A204.1 (cell line): ENCODE data around the gene AGBL4.

Experiments used
- FAIRE-seq: peaks from 2 replicates; lab custom pipeline; 2012; peaks lifted over from hg19 to GRCh38; lab: Jason Lieb, UNC

The AGBL4 gene

GRCh38 chr1:49694251-49694827, 329.4 kb downstream of the AGBL4 start:
- no peak for FAIRE-seq

GRCh38 chr1:49686107-49686506, 337.6 kb downstream of the AGBL4 start:
- no peak for FAIRE-seq

DNA sequence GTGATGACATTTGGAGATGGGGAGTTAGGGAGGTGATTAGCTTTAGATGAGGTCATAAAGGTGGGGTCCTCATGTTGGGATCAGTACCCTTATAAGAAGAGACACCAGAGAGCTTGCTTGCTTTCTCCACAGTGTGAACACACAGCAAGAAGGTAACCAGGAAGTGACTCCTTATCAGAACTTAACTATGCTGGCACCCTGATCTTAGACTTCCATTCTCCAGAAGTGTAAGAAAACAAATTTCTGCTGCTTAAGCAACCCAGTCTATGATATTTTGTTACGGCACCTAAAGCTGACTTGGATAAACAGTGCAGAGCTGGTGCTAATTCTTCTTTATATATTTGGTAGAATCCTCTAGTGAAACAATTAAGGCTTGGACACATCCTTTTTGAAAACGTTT, 346.0 kb downstream of the AGBL4 start:
- FAIRE-seq: no peak

GRCh38 chr1:49651136-49651535, 372.6 kb downstream of the AGBL4 start:
- FAIRE-seq: no peak

GRCh38 chr1:49630156-49630555, 393.6 kb downstream of the AGBL4 start:
- no peak for FAIRE-seq

- FAIRE-seq: no peak
Measured at GRCh38 chr1:49627781-49628180, 396.0 kb downstream of the AGBL4 start.

DNA sequence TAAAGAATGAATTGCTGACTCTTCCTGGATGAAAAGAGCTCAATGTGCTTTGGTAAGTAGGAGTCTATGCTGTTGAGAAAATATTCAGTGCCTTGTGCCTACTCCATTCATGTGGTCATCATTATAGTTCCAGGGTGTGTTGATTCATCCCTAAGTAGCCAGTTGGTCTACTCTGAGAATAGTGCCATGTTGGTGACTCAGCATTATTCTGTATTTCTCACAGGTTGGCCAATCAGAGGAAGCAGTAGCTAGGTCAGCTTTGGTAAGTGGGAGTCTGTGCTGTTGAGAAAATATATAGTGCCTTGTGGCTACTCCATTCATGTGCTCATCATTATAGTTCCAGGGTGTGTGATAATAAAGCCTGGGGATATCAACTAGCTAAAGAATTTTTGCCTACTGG, 397.3 kb downstream of the AGBL4 start:
- FAIRE-seq: no peak

GRCh38 chr1:49622877-49623276, 400.9 kb downstream of the AGBL4 start:
- FAIRE-seq: no peak

GRCh38 chr1:49606082-49606481, 417.7 kb downstream of the AGBL4 start:
- FAIRE-seq: no peak

DNA sequence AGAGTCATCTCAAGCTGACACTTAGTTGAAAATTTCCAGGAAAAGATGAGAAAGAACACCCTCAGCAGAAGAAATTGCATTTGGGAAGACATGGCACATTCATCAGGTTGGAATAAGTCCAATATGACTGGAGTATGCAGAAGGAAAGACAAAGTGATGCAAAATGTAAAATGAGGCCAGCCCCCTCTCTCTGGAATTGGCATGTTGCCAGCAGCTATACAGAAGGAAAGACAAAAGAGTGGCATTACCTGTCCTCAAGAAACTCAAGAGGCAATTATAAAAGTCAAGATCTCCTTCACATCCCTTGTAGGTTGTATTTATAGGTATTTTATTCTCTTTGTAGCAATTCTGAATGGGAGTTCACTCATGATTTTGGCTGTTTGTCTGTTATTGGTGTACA, 426.3 kb downstream of the AGBL4 start:
- no peak for FAIRE-seq

DNA sequence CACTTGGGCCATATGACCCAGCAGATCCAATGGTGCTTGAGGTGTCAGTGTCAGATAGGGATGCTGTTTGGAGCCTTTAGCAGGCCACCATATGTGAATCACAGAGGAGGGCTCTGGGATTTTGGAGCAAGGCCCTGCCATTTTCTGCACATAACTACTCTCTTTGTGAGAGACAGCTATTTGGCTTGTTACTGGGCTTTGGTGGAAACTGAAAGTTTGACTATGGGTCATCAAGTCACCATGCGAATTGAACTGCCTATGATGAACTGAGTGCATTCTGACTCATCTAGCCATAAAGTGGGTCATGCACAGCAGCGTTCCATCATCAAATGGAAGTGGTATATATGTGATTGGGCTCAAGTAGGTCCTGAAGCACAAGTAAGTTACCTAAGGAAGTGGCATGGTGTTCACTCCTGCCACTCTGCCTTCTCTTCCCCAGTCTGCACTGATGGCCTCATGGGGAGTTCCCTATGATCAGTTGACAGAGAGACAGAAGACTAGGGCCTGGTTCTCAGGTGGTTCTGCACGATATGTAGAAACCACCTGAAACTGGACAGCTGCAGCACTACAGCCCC, 447.3 kb downstream of the AGBL4 start:
- no peak for FAIRE-seq

DNA sequence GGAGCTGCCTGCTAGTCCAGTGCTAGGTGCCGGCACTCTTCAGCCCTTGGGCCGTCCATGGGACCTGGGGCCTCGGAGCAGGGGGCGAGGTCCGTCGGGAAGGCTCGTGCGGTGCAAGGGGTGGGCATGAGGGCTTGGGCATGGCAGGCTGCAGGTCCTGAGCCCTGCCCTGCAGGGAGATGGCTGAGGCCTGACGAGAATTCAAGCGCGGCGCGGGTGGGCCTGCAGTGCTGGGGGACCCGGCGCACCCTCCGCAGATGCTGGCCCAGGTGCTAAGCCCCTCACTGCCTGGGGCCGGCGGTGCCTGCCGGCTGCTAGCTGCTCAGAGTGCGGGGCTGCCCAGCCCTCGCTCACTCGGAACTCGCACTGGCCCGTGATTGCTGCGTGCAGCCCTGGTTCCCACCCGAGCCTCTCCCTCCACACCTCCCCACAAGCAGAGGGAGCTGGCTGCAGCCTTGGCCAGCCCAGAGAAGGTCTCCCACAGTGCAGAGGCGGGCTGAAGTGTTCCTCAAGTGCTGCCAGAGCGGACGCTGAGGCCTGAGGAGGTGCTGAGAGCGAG, 467.0 kb downstream of the AGBL4 start:
- FAIRE-seq: no peak

DNA sequence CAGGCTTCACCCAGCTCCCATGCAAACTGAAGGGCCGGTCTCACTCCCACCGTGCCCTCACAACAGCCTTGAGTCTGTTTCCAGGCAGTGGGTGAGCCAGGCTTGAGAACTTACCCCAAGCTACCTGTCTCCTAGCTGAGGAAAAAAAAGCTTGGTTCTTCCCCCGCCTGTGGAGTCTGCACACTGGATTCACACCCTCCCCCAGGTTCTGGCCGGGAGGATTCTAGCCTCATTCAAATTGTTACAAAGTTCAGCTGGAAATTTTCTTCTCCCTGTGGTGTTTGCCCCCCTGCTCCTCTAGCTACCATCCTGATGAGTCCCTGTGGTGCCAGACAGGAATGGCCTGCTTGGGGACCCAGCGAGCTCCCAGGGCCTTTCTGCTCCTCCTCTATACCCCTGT, 471.7 kb downstream of the AGBL4 start:
- FAIRE-seq: no peak

- FAIRE-seq: no peak
Measured at GRCh38 chr1:49544615-49545014, 479.1 kb downstream of the AGBL4 start.

DNA sequence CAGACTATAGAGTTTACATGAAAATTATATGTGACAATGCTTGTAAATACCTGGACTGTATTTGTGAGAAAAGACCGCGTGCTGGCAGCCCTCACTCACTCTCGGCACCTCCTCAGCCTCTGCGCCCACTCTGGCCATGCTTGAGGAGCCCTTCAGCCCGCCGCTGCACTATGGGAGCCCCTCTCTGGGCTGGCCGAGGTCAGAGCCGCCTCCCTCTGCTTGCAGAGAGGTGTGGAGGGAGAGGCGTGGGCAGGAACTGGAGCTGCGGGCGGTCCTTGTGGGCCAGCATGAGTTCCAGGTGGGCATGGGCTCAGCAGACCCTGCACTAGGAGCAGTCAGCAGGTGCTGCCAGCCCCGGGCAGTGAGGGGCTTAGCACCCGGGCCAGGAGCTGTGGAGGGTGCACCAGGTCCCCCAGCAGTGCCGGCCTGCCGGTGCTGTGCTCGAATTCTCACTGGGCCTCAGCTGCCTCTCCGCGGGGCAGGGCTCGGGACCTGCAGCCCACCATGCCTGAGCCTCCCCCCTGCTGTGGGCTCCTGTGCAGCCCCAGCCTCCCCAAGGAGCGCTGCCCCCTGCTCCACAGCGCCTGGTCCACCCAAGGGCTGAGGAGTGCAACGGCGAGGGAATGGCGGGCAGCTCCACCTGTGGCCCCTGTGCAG, 482.5 kb downstream of the AGBL4 start:
- no peak for FAIRE-seq

- no peak for FAIRE-seq
Measured at GRCh38 chr1:49527606-49528305, 496.0 kb downstream of the AGBL4 start.

DNA sequence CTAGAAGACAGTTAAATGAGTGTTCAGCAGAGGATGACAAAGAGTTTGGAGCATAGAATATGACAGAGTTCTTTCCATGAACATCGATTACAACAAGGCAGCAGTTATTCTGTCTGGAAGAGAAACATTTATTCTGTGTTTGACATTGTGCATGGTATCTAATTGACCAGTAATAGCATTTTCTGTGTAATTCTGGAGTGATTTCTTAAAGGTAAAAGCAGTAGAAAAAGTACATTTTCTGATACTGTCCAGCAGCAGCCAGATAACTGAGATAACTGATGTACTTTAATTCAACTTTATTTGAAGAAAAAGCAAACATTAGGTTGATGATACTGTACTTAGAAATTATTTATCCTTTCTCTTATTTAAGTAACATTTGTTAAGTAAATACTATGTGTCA, 497.1 kb downstream of the AGBL4 start:
- FAIRE-seq: no peak

DNA sequence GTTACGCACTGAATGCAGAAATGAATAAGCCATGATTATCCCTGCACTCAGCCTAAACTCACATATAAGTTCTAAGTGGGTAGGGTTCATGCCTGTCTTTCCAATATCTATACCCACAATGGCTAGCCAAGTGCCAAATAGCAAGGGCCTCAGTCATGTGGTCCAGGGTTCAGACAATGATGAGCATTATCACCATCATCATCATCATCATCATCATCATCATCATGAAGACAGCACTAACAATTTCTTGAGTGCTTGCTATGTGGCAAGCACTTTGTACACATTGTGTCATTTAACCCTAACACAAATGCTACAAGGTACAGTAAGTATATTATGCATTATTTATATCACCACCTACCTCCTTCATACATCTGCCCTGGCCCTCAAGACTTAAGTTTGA, 500.0 kb downstream of the AGBL4 start:
- no peak for FAIRE-seq

DNA sequence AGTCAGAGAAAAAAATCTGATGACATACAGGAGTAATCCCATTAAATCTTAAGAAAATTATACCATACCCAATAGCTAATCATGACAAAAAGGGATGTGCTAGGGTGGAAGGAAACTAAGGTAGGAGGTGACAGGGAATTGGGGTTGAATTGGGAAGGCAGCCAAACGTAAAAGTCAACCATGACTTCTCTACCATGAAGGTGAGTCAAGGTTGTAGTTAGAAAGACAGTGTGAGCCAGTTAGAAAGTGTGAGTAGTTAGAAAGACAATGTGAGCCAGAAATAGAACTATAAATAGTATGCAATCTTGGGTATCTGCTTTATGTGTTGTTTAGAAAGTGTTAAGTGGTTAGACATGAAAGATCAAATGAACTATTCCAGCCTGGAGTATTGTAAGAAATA, 556.8 kb downstream of the AGBL4 start:
- no peak for FAIRE-seq

GRCh38 chr1:49465486-49466185, 558.1 kb downstream of the AGBL4 start:
- no peak for FAIRE-seq

GRCh38 chr1:49448200-49448599, 575.6 kb downstream of the AGBL4 start:
- no peak for FAIRE-seq

DNA sequence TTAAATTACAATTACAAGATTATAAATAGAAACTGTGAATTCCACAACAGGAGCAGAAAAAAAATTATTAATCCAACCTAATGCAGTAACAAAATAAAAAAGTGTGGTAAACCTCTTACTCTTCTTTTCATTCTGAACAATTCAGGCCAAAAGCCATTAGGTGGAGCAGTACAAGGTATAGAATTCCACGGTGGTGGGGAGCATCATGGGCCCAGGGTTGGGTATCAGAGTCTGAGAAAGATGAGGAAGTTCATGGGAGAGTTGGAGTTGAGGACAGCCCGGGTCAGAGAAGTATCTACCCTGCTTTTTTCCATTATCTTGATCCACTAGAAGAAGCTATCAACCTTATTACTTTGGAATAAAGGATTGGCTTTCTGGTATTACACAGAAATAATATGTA, 586.9 kb downstream of the AGBL4 start:
- no peak for FAIRE-seq

DNA sequence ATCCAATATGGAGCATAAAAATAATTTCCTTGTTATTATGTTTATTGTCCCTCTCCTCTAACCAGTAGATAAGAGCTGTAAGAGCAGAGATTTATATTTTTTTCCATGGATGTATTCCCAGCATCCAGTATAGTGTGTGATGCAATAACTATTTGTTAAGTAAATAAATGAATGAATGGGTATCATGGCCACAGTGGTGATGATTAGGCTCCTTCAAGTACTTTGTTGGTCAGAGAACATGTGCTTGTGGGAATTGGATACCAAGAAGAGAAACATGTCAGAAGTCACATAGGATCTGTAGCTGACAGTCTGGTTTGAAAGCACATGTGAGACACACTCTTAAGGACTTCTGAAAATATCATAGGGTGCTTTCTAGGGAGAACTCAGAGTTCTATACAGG, 588.5 kb downstream of the AGBL4 start:
- no peak for FAIRE-seq
